A673 (cell line): ENCODE data around the gene TMEM242.

Experiments used
- EZH2 ChIP-seq: fragments of 200-600 bp; sonication (generic); IDR thresholded peaks from 2 replicates; pipeline ENCODE4 v1.6.1; 2017; ENCODE audit warnings: borderline replicate concordance, low read depth, mild to moderate bottlenecking, mixed read lengths, antibody characterized with exemption, low read length; ENCODE audit not compliant: poor library complexity, severe bottlenecking
- TF ChIP-seq, protein P1 (sequence below): fragments of 300-800, 200-600 bp; sonication (generic); conservative IDR thresholded peaks from 2 replicates; pipeline ENCODE4 v1.5.1; 2017; ENCODE audit warnings: low read depth, mild to moderate bottlenecking, antibody characterized with exemption, low read length, moderate library complexity, mixed read lengths

- TF ChIP-seq, protein P1, sequence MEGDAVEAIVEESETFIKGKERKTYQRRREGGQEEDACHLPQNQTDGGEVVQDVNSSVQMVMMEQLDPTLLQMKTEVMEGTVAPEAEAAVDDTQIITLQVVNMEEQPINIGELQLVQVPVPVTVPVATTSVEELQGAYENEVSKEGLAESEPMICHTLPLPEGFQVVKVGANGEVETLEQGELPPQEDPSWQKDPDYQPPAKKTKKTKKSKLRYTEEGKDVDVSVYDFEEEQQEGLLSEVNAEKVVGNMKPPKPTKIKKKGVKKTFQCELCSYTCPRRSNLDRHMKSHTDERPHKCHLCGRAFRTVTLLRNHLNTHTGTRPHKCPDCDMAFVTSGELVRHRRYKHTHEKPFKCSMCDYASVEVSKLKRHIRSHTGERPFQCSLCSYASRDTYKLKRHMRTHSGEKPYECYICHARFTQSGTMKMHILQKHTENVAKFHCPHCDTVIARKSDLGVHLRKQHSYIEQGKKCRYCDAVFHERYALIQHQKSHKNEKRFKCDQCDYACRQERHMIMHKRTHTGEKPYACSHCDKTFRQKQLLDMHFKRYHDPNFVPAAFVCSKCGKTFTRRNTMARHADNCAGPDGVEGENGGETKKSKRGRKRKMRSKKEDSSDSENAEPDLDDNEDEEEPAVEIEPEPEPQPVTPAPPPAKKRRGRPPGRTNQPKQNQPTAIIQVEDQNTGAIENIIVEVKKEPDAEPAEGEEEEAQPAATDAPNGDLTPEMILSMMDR, result no peak
- TF ChIP-seq EZH2, result no peak
Measured at GRCh38 chr6:157271441-157271840, 51.9 kb downstream of the TMEM242 start.
